ENCODE measurements around the gene VDR. TPM values are rescaled to one million over a fixed set of nuclear protein-coding genes. Genes with fewer than 3 reads are reported as not detected.
A peak's percentile ranks its signal among the peaks of the same experiment; 100 is the strongest.

Gene VDR
- total and polyA plus RNA-seq, 2 donors (not counting 1 experiment from before 2014, with no cell fraction given) = 0.37 to 0.42 TPM

DNA sequence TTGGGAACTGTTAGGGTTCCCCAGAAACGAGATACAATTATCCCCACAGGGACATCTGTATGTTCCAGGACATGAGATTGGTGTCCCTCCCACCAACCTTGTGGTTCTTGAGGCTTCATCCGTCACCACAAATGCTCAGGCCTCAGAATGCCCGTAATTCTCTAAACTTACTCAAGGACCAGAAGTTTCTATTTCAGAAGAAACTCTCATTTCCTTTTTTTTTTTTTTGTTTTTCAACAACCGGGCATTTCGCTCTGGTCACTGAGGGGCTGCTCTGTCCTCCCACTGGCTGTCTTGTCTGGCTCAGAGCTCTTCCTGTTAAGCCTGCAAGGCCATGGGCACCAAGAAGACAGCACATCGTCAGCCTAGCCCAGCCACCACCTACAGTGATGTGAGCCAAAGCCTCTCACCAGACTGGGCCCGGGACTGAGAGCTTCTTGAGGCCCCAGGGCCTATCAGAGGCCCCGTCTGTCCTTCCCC, 36.2 kb downstream of the VDR start:
- Histone ChIP-seq H2AFZ (ENCODE audit: insufficient read depth, low read depth, low read length, poor library complexity, severe bottlenecking) (peak overlapping the region; percentile 45), H4K20me1 (ENCODE audit: control insufficient read depth, insufficient read depth, low read length, poor library complexity, severe bottlenecking) (no peaks in the 10 kb centered on the region), H3K79me2 (ENCODE audit: control insufficient read depth, insufficient read depth, low read length) (no peaks in the 10 kb centered on the region), H3K4me3 (ENCODE audit: control extremely low read depth in 1 of 5, extremely low read depth in 1 of 5, insufficient read depth in 1 of 5, low read depth in 2 of 5, low read length in 4 of 5) (no peak overlapping the region), H3K9me3 (ENCODE audit: control extremely low read depth in 1 of 3, control insufficient read depth in 2 of 3, insufficient read depth in 1 of 3, low read length in 2 of 3) (peaks cover 0 to 3% (median 0%) of the 10 kb centered on the region in 3 donors), H3K36me3 (replicated peaks in 1 of 2; ENCODE audit: control extremely low read depth in 1 of 2, control insufficient read depth in 1 of 2, extremely low read depth in 1 of 2, insufficient read depth in 2 of 2, low read length in 1 of 2) (no peaks in the 10 kb centered on the region), H3K27me3 (replicated peaks in 1 of 4; ENCODE audit: control extremely low read depth in 1 of 4, control insufficient read depth in 3 of 4, insufficient read depth in 4 of 4, low read length in 3 of 4) (no peaks in the 10 kb centered on the region), H3K4me2 (replicated peaks; ENCODE audit: low read depth, low read length, poor library complexity, severe bottlenecking) (peak overlapping the region; percentile 40), H3K4me1 (ENCODE audit: control insufficient read depth in 2 of 2, insufficient read depth in 2 of 2, low read length in 2 of 2) (peaks cover 24 to 36% of the 10 kb centered on the region in 2 donors), H3K9ac (ENCODE audit: low read length) (peak overlapping the region; percentile 2), H3K27ac (ENCODE audit: low read length in 2 of 2) (no peak overlapping the region)
- 23% methylated on average over 8 of the region's 8 CpGs for WGBS (ENCODE audit: insufficient coverage)
- ChIA-PET CTCF (interaction anchor here (0.6 to 1.0 kb wide), 3 partner anchors 44 to 319 kb away, joined by 3 read pairs; partner anchors contain the start of gene TMEM106C), POLR2A (no interaction called here)
- H3K27ac Mint-ChIP-seq = peak overlapping the region; percentile 56
- intact Hi-C loops (cut with micrococcal nuclease) = no loop called here
- H3K9me3 Mint-ChIP-seq (ENCODE audit: insufficient read depth) = no peaks in the 10 kb centered on the region
- no peaks in the 10 kb centered on the region for H3K27me3 Mint-ChIP-seq
- peak; percentile 59 for ATAC-seq (ENCODE audit: low read depth)
- H3K4me3 Mint-ChIP-seq = peak overlapping the region; percentile 30
- TF ChIP-seq EZH2 (IDR thresholded peaks at IDR 0.05; ENCODE audit: borderline replicate concordance, insufficient read depth, low read depth, low read length, poor library complexity, severe bottlenecking) = no peak
- TF ChIP-seq, protein P1, sequence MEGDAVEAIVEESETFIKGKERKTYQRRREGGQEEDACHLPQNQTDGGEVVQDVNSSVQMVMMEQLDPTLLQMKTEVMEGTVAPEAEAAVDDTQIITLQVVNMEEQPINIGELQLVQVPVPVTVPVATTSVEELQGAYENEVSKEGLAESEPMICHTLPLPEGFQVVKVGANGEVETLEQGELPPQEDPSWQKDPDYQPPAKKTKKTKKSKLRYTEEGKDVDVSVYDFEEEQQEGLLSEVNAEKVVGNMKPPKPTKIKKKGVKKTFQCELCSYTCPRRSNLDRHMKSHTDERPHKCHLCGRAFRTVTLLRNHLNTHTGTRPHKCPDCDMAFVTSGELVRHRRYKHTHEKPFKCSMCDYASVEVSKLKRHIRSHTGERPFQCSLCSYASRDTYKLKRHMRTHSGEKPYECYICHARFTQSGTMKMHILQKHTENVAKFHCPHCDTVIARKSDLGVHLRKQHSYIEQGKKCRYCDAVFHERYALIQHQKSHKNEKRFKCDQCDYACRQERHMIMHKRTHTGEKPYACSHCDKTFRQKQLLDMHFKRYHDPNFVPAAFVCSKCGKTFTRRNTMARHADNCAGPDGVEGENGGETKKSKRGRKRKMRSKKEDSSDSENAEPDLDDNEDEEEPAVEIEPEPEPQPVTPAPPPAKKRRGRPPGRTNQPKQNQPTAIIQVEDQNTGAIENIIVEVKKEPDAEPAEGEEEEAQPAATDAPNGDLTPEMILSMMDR (IDR thresholded peaks at IDR 0.05) = no peak
- H3K4me1 Mint-ChIP-seq = peaks cover 31% of the 10 kb centered on the region
- DNase-seq = peak; percentile 43

DNA sequence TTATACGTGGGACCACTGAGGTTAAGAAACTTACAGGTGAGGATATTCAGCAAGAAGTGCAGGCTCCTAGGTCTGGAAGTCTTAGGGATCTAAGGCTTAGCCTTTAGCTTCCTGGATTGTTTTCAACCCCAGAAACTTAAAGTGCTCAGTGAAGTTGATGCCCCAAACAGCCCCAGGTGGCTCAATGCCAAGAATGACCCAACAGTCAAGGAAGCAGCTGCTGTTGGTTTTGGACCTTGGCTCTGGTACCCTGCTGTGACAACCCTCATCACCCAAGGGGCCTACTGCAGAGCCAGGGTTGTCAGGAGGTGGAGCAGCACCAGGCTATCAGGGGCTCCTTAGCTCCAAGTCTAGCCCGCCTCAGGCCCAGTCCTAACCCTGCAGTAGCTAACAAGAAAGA, 36.8 kb downstream of the VDR start:
- 78% methylated on average over 1 of the region's 2 CpGs for WGBS (ENCODE audit: insufficient coverage)
- H3K9me3 Mint-ChIP-seq (ENCODE audit: insufficient read depth) = no peaks in the 10 kb centered on the region
- intact Hi-C loops (cut with micrococcal nuclease) = no loop called here

More for the DNA sequence above, 36.8 kb downstream of the VDR start:
- ChIA-PET CTCF (no interaction called here), POLR2A (no interaction called here)
- H4K20me1 ChIP-seq (ENCODE audit: control insufficient read depth, insufficient read depth, low read length, poor library complexity, severe bottlenecking) = no peaks in the 10 kb centered on the region
- peaks cover 0 to 3% (median 0%) of the 10 kb centered on the region in 3 donors for H3K9me3 ChIP-seq (ENCODE audit: control extremely low read depth in 1 of 3, control insufficient read depth in 2 of 3, insufficient read depth in 1 of 3, low read length in 2 of 3)
- Mint-ChIP-seq H3K4me1 (peaks cover 31% of the 10 kb centered on the region), H3K4me3 (no peak overlapping the region), H3K27ac (no peak overlapping the region), H3K27me3 (no peaks in the 10 kb centered on the region)
- H3K4me2 ChIP-seq (replicated peaks; ENCODE audit: low read depth, low read length, poor library complexity, severe bottlenecking) = peak overlapping the region; percentile 40
- no peaks in the 10 kb centered on the region for H3K27me3 ChIP-seq (replicated peaks in 1 of 4; ENCODE audit: control extremely low read depth in 1 of 4, control insufficient read depth in 3 of 4, insufficient read depth in 4 of 4, low read length in 3 of 4)
- no peak overlapping the region for H3K4me3 ChIP-seq (ENCODE audit: control extremely low read depth in 1 of 5, extremely low read depth in 1 of 5, insufficient read depth in 1 of 5, low read depth in 2 of 5, low read length in 4 of 5)
- no peak overlapping the region for H2AFZ ChIP-seq (ENCODE audit: insufficient read depth, low read depth, low read length, poor library complexity, severe bottlenecking)
- no peak for TF ChIP-seq EZH2 (IDR thresholded peaks at IDR 0.05; ENCODE audit: borderline replicate concordance, insufficient read depth, low read depth, low read length, poor library complexity, severe bottlenecking)
- TF ChIP-seq, protein P1 (IDR thresholded peaks at IDR 0.05) = no peak
- H3K79me2 ChIP-seq (ENCODE audit: control insufficient read depth, insufficient read depth, low read length) = no peaks in the 10 kb centered on the region
- peaks cover 24 to 36% of the 10 kb centered on the region in 2 donors for H3K4me1 ChIP-seq (ENCODE audit: control insufficient read depth in 2 of 2, insufficient read depth in 2 of 2, low read length in 2 of 2)
- H3K36me3 ChIP-seq (replicated peaks in 1 of 2; ENCODE audit: control extremely low read depth in 1 of 2, control insufficient read depth in 1 of 2, extremely low read depth in 1 of 2, insufficient read depth in 2 of 2, low read length in 1 of 2) = no peaks in the 10 kb centered on the region
- ATAC-seq (ENCODE audit: low read depth) (no peak), DNase-seq (no peak)
- peak overlapping the region; percentile 2 for H3K9ac ChIP-seq (ENCODE audit: low read length)
- no peak overlapping the region for H3K27ac ChIP-seq (ENCODE audit: low read length in 2 of 2)
